Ovary (tissue), 9 donors: Measurements from ENCODE around the gene ZNF689. TPM values are rescaled to one million over a fixed set of nuclear protein-coding genes. Genes with fewer than 3 reads are reported as not detected.

Source experiments
- DNase-seq, 5 donors: peaks; one replicate each; pipeline ENCODE4 v3.0.0-alpha.2; 2019 to 2020
- H3K27ac ChIP-seq, 2 donors: fragments of 200-600 bp; one replicate each; pipeline versions ENCODE4 v1.5.1 to v1.8.0; 2019 to 2022
- H3K27me3 ChIP-seq: fragments of 200-600 bp; one replicate; pipeline ENCODE4 v1.8.0; 2022
- H3K36me3 ChIP-seq: fragments of 200-600 bp; sonication (generic); one replicate; pipeline ENCODE4 v1.5.1; 2019
- H3K4me1 ChIP-seq: one replicate; pipeline ENCODE4 v1.8.1; 2013; ENCODE audit warnings: mild to moderate bottlenecking, moderate library complexity; ENCODE audit not compliant: insufficient read depth
- H3K4me3 ChIP-seq: fragments of 200-600 bp; sonication (generic); one replicate; pipeline ENCODE4 v1.5.1; 2017
- H3K9me3 ChIP-seq, 2 donors: fragments of 200-600 bp in 1 of 2; sonication (generic) in 1 of 2; one replicate each; pipeline versions ENCODE4 v1.5.1 to v1.8.1; 2013 to 2019; ENCODE audit warnings: mild to moderate bottlenecking in 1 of 2, moderate library complexity in 1 of 2
- CTCF ChIP-seq, 3 donors: fragments of 450-650 bp in 2 of 3; fragments of 200-600 bp in 1 of 3; IDR thresholded peaks; one replicate each; pipeline versions ENCODE4 v1.5.1 to v1.8.0; 2016 to 2022; ENCODE audit warnings: antibody characterized with exemption in 3 of 3, mild to moderate bottlenecking in 1 of 3
- EP300 ChIP-seq: sonication (generic); formaldehyde crosslinking; IDR thresholded peaks from one replicate; pipeline ENCODE4 v1.6.1; 2017; ENCODE audit warnings: antibody characterized with exemption
- POLR2A ChIP-seq: fragments of 450-650 bp; IDR thresholded peaks from one replicate; pipeline ENCODE4 v1.6.1; 2017; ENCODE audit warnings: antibody characterized with exemption, mild to moderate bottlenecking, moderate library complexity
- WGBS, 3 donors: extraction: QIAGEN DNeasy Blood & Tissue Kit in 1 of 3; methylation state at CpG; one replicate each; pipeline versions ENCODE4 v1.1.5 to v1.1.7; 2013 to 2017; 5-methylcytosine and 5-hydroxymethylcytosine counted together
- intact Hi-C, 4 donors: fragments of 100-400 bp; cut with DNase I; formaldehyde crosslinking; loops; one replicate each; pipeline versions ENCODE4 v1.11.0 to v1.15.1; 2022 to 2023
- polyA plus RNA-seq, 2 donors: library from polyadenylated mRNA; stranded (reverse); fragments of 200-250 nt in 1 of 2; fragments of 350-450 nt in 1 of 2; fragmentation: Illumina TruSeq in 1 of 2; extraction: RNeasy Lipid Tissue Mini Kit (QIAGEN cat#74804) in 1 of 2; gene quantifications; one replicate each; pipeline ENCODE4 v1.2.3, GENCODE V29; 2013 to 2014
- total RNA-seq, 7 donors: library from RNA; depleted of rRNA in 2 of 7; stranded (reverse); fragments of >200 nt in 2 of 7; fragmentation: NEBNext Ultra II Directional in 3 of 7; extraction: Animal tissue kit (Norgen Biotek cat#: 25700) in 3 of 7; gene quantifications; one replicate each; pipeline versions ENCODE4 v1.1.0 to v1.2.4, GENCODE V29; 2016 to 2023
- donor health status: DM: no; HTN: no; CAD: no; lungs with moderate emphysema.
- donor health status: DM: no; HTN: no; CAD: no.
- donor health status: Bipolar disorder and iron deficiency.
- donor health status: DM: yes; HTN: yes; CAD: no.
- donor health status: DM: no; HTN: no; CAD: no.
- donor health status: DM: yes; HTN: yes; CAD: no.

ZNF689 gene
- total and polyA plus RNA-seq, 9 donors, result 6.2 to 13.2 (median 10.2) TPM

GRCh38 chr16:30581457-30581856, 28.7 kb downstream of the ZNF689 start:
- Histone ChIP-seq H3K27me3 (no peaks in the 10 kb centered on the region), H3K4me3 (no peak overlapping the region), H3K4me1 (peaks cover 5% of the 10 kb centered on the region), H3K9me3 (no peaks in the 10 kb centered on the region), H3K27ac (no peak overlapping the region), H3K36me3 (no peaks in the 10 kb centered on the region)
- DNase-seq, result peak in 1 of 5 donors; percentile 41
- WGBS, 3 donors, result 78 to 85% (median 84%) methylated on average over 7 of the region's 7 CpGs
- intact Hi-C loops, result loop anchor here in 2 of 4 donors (10.0 kb wide), 2 partner anchors 63 to 73 kb away; partner anchors contain the start of genes FBRS (in 1 of the 2) and PRR14 (in 1 of the 2)
- TF ChIP-seq POLR2A, result no peak
- TF ChIP-seq EP300, result no peak
- no peak for TF ChIP-seq CTCF (IDR thresholded peaks at IDR 0.05)

DNA sequence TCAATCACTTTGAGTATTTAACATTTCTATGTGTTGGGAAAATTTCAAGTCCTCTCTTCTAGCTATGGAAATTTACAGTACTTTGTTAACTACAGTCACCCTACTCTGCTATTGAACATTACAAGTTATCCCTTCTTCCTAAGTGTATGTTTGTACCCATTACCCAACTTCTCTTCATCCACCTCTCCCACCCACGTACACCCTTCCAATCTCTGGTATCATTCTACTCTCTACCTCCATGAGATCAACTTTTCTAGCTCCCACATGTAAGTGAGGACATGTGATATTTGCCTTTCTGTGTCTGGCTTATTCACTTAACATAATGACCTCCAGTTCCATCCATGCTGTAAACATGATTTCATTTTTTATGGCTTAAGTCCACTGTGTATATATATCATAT, 35.5 kb downstream of the ZNF689 start:
- no peak for TF ChIP-seq POLR2A
- TF ChIP-seq CTCF (IDR thresholded peaks at IDR 0.05), result no peak
- no peak for TF ChIP-seq EP300
- H3K4me1 ChIP-seq, result peaks cover 10% of the 10 kb centered on the region
- no peak overlapping the region for H3K4me3 ChIP-seq
- no peaks in the 10 kb centered on the region for H3K27me3 ChIP-seq
- no peaks in the 10 kb centered on the region for H3K36me3 ChIP-seq
- no peak overlapping the region for H3K27ac ChIP-seq
- intact Hi-C loops, result loop anchor here in 1 of 4 donors (5.0 kb wide), 1 partner anchor 128 kb away; no protein-coding TSS in a partner anchor
- WGBS, 3 donors, result 61 to 68% (median 66%) methylated on average over 1 of the region's 1 CpG
- no peak for DNase-seq
- no peaks in the 10 kb centered on the region for H3K9me3 ChIP-seq

- peak; percentile 95 to 97 (median 96) for DNase-seq
- intact Hi-C loops, result loop anchor here in 1 of 4 donors (5.0 kb wide), 1 partner anchor 131 kb away; no protein-coding TSS in a partner anchor
- no peaks in the 10 kb centered on the region for H3K9me3 ChIP-seq
- H3K27ac ChIP-seq, result peak within 1 kb of the TSS; percentile 90 to 98
- WGBS, 3 donors, result 0 to 1% (median 0%) methylated on average over 49 to 67 of the region's 67 CpGs
- H3K4me3 ChIP-seq, result peak within 1 kb of the TSS; percentile 91
- peaks cover 10% of the 10 kb centered on the region for H3K4me1 ChIP-seq
- TF ChIP-seq EP300 (no peak), CTCF (IDR thresholded peaks at IDR 0.05) (peak in 1 of 3 donors; percentile 22), POLR2A (peak; percentile 66)
- no peaks in the 10 kb centered on the region for H3K36me3 ChIP-seq
- H3K27me3 ChIP-seq, result no peaks in the 10 kb centered on the region
These were observed 38.5 kb downstream of the ZNF689 start, which contains the start of gene ZNF688 for GRCh38 chr16:30571445-30572322. TSS of gene ZNF688 (minus strand) at chr16:30571714. CDS start at chr16:30571629, 85 bp downstream.

DNA sequence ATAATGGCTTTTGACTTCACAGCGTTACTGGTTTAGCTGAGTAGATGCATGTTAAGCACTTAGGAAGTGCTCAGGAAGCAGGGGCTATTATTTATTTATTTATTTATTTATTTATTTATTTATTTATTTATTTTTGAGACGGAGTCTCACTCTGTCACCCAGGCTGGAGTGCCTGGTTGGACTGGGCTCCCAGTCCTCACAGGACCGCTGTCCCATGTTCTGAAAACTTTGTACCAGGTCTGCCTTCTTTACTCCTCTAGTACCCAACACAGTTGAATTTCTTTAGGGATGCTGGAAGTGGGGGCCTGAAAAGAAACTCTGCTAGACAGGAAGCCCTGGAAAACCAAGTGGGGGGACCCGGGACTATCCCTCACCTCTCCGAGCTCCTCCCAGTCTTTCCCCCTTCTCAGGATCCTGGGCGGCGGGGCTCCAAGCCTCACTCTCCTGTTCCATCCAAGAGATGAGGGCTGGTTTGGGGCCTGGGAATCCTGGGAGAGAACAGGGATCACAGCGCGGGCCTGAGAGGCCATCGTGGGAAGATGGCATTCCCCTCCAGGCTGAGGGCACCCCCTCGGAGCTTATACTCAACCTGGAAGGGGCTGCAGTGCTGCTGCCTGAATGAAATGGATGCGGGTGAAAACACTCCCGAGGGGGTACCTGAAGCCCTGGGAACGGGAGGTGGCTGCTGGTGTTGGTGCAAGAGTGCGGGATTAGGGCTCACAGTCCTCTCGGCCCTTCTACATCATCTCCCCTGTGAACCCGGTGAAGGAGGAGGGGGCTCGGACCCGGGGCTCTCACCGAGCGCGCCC, 39.3 kb downstream of the ZNF689 start:
- peak overlapping the region; percentile 90 to 98 for H3K27ac ChIP-seq
- no peak for TF ChIP-seq EP300
- TF ChIP-seq POLR2A, result no peak
- TF ChIP-seq CTCF (IDR thresholded peaks at IDR 0.05), result no peak
- H3K27me3 ChIP-seq, result no peaks in the 10 kb centered on the region
- H3K9me3 ChIP-seq, result no peaks in the 10 kb centered on the region
- intact Hi-C loops, result loop anchor here in 1 of 4 donors (5.0 kb wide), 1 partner anchor 131 kb away; no protein-coding TSS in a partner anchor
- peaks cover 10% of the 10 kb centered on the region for H3K4me1 ChIP-seq
- H3K4me3 ChIP-seq, result peak overlapping the region; percentile 91
- WGBS, 3 donors, result 7% methylated on average over 22 of the region's 22 CpGs
- peak; percentile 53 to 70 (median 69) for DNase-seq
- H3K36me3 ChIP-seq, result no peaks in the 10 kb centered on the region
